ENCODE measurements around the gene RET. TPM values are rescaled to one million over a fixed set of nuclear protein-coding genes. Genes with fewer than 3 reads are reported as not detected.

RET gene
- total RNA-seq, 1 experiment from 2014 or later, result not detected

- no peaks in the 10 kb centered on the region for H3K36me3 Mint-ChIP-seq (ENCODE audit: insufficient read depth, unreplicated experiment)
- no peak for DNase-seq
- ChIA-PET POLR2A (no interaction called here), CTCF (no interaction called here)
- H3K27me3 ChIP-seq (replicated peaks; ENCODE audit: control insufficient read depth, insufficient read depth, low read length), result peaks cover 4% of the 10 kb centered on the region
- H3K27ac Mint-ChIP-seq (ENCODE audit: unreplicated experiment), result no peak overlapping the region
- H3K27me3 Mint-ChIP-seq (ENCODE audit: insufficient read depth, unreplicated experiment), result peaks cover 28% of the 10 kb centered on the region
- H3K4me3 ChIP-seq (ENCODE audit: low read depth, low read length), result no peak overlapping the region
- H3K4me3 Mint-ChIP-seq (ENCODE audit: unreplicated experiment), result no peak overlapping the region
- TF ChIP-seq CTCF (IDR thresholded peaks at IDR 0.05; ENCODE audit: insufficient read depth in 1 of 2, low read depth in 1 of 2, low read length in 1 of 2, severe bottlenecking in 1 of 2, unreplicated experiment in 1 of 2), result no peak
- H3K36me3 ChIP-seq (ENCODE audit: control insufficient read depth, insufficient read depth, low read length), result no peaks in the 10 kb centered on the region; the same call in 1 of the 2 replicates
- no peaks in the 10 kb centered on the region for H3K4me1 Mint-ChIP-seq (ENCODE audit: low read depth, unreplicated experiment)
- intact Hi-C loops (cut with micrococcal nuclease; ENCODE audit: unreplicated experiment), result no loop called here
- H3K9me3 Mint-ChIP-seq (ENCODE audit: unreplicated experiment), result no peaks in the 10 kb centered on the region
- H3K4me1 ChIP-seq, result peaks cover 1% of the 10 kb centered on the region; the same call in 1 of the 2 replicates
- no peaks in the 10 kb centered on the region for H3K9me3 ChIP-seq
- no TSS peak for BruUV-seq (replicated peaks)
Measured at GRCh38 chr10:43082746-43083145, 5.9 kb downstream of the RET start.

- Histone ChIP-seq H3K9me3 (no peaks in the 10 kb centered on the region), H3K27me3 (replicated peaks; ENCODE audit: control insufficient read depth, insufficient read depth, low read length) (peaks cover 2% of the 10 kb centered on the region), H3K36me3 (ENCODE audit: control insufficient read depth, insufficient read depth, low read length) (no peaks in the 10 kb centered on the region; the same call in 1 of the 2 replicates), H3K4me3 (ENCODE audit: low read depth, low read length) (no peak overlapping the region), H3K4me1 (no peaks in the 10 kb centered on the region)
- Mint-ChIP-seq H3K9me3 (ENCODE audit: unreplicated experiment) (no peaks in the 10 kb centered on the region), H3K36me3 (ENCODE audit: insufficient read depth, unreplicated experiment) (no peaks in the 10 kb centered on the region), H3K27me3 (ENCODE audit: insufficient read depth, unreplicated experiment) (peaks cover 25% of the 10 kb centered on the region), H3K4me1 (ENCODE audit: low read depth, unreplicated experiment) (no peaks in the 10 kb centered on the region), H3K4me3 (ENCODE audit: unreplicated experiment) (no peak overlapping the region), H3K27ac (ENCODE audit: unreplicated experiment) (no peak overlapping the region)
- ChIA-PET CTCF (no interaction called here), POLR2A (no interaction called here)
- intact Hi-C loops (cut with micrococcal nuclease; ENCODE audit: unreplicated experiment), result no loop called here
- TF ChIP-seq CTCF (IDR thresholded peaks at IDR 0.05; ENCODE audit: insufficient read depth in 1 of 2, low read depth in 1 of 2, low read length in 1 of 2, severe bottlenecking in 1 of 2, unreplicated experiment in 1 of 2), result no peak
- DNase-seq, result no peak
- no TSS peak for BruUV-seq (replicated peaks)
Measured at GRCh38 chr10:43083764-43084163, 6.9 kb downstream of the RET start.

GRCh38 chr10:43084812-43085211 is 7.9 kb downstream of the RET start:
- no peak for DNase-seq
- Mint-ChIP-seq H3K27me3 (ENCODE audit: insufficient read depth, unreplicated experiment) (peaks cover 27% of the 10 kb centered on the region), H3K4me1 (ENCODE audit: low read depth, unreplicated experiment) (no peaks in the 10 kb centered on the region), H3K36me3 (ENCODE audit: insufficient read depth, unreplicated experiment) (no peaks in the 10 kb centered on the region), H3K27ac (ENCODE audit: unreplicated experiment) (no peak overlapping the region), H3K9me3 (ENCODE audit: unreplicated experiment) (no peaks in the 10 kb centered on the region), H3K4me3 (ENCODE audit: unreplicated experiment) (no peak overlapping the region)
- H3K27me3 ChIP-seq (replicated peaks; ENCODE audit: control insufficient read depth, insufficient read depth, low read length), result 0 out of 2 replicates have a peak, but pooled peaks cover 2% of the 10 kb centered on the region
- ChIA-PET CTCF (interaction anchor here (0.6 kb wide), 1 partner anchor 179 kb away, joined by 6 read pairs; no protein-coding TSS in a partner anchor), POLR2A (no interaction called here)
- intact Hi-C loops (cut with micrococcal nuclease; ENCODE audit: unreplicated experiment), result no loop called here
- no peaks in the 10 kb centered on the region for H3K9me3 ChIP-seq
- no peak for TF ChIP-seq CTCF (IDR thresholded peaks at IDR 0.05; ENCODE audit: insufficient read depth in 1 of 2, low read depth in 1 of 2, low read length in 1 of 2, severe bottlenecking in 1 of 2, unreplicated experiment in 1 of 2)
- no peaks in the 10 kb centered on the region for H3K36me3 ChIP-seq (ENCODE audit: control insufficient read depth, insufficient read depth, low read length)
- no TSS peak for BruUV-seq (replicated peaks)
- H3K4me3 ChIP-seq (ENCODE audit: low read depth, low read length), result no peak overlapping the region
- H3K4me1 ChIP-seq, result no peaks in the 10 kb centered on the region
